Ascending aorta (tissue), 2 donors: ENCODE measurements around the gene FOXP1. TPM values are rescaled to one million over a fixed set of nuclear protein-coding genes. Genes with fewer than 3 reads are reported as not detected.
A peak's percentile ranks its signal among the peaks of the same experiment; 100 is the strongest.

Experiments used
- DNase-seq, 2 donors: peaks; one replicate each; pipeline ENCODE4 v3.0.0-alpha.2; 2019; ENCODE audit warnings: low spot score in 2 of 2
- H3K27ac ChIP-seq, 2 donors: fragments of 200-600 bp; sonication (generic); one replicate each; pipeline ENCODE4 v1.5.1; 2016 to 2017; ENCODE audit warnings: mild to moderate bottlenecking in 1 of 2
- H3K27me3 ChIP-seq: fragments of 200-600 bp; sonication (generic); one replicate; pipeline ENCODE4 v1.5.1; 2017
- H3K36me3 ChIP-seq, 2 donors: fragments of 200-600 bp; sonication (generic); one replicate each; pipeline ENCODE4 v1.5.1; 2016
- H3K4me1 ChIP-seq, 2 donors: fragments of 200-600 bp; sonication (generic); one replicate each; pipeline ENCODE4 v1.5.1; 2016 to 2017; ENCODE audit warnings: mild to moderate bottlenecking in 1 of 2
- H3K4me3 ChIP-seq, 2 donors: fragments of 200-600 bp; sonication (generic); one replicate each; pipeline ENCODE4 v1.5.1; 2016 to 2017; ENCODE audit warnings: mild to moderate bottlenecking in 1 of 2
- H3K9me3 ChIP-seq, 2 donors: fragments of 200-600 bp; sonication (generic); one replicate each; pipeline ENCODE4 v1.5.1; 2016
- intact Hi-C: fragments of 100-400 bp; cut with DNase I; formaldehyde crosslinking; loops from one replicate; pipeline ENCODE4 v1.15.1; 2023
- total RNA-seq: library from RNA; depleted of rRNA; stranded (reverse); fragments of >200 nt; gene quantifications from one replicate; pipeline ENCODE4 v1.1.0, GENCODE V29; 2016
- TF ChIP-seq, protein P1 (sequence below), 3 experiments: fragments of 200-600 bp in 2 of 3; fragments of 450-650 bp in 1 of 3; sonication (generic) in 2 of 3; IDR thresholded peaks; one replicate each; pipeline ENCODE4 v1.5.1; 2016 to 2019; ENCODE audit warnings: antibody characterized with exemption in 3 of 3, mild to moderate bottlenecking in 1 of 3, moderate library complexity in 1 of 3

Gene FOXP1
- total RNA-seq, 1 donor from 2014 or later = 171 TPM

DNA sequence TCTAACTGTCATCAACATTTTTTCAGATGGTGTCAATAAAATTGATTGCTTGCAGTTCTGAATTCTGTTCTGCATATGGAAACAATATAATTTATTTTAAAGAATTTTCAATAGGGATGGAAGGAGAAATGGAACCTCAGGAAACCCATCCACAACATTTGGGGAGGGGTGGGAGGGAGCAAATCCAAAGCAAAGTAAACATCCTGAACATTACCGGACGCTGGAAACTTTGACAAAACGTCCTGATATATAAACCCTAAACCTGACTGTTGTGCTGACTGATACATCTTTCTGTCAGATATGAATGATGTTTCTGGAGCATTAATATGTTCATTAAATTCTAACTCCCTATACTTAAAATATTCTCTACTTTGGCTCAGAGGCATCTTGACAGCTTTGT lies 479.0 kb downstream of the FOXP1 start:
- DNase-seq = no peak
- Histone ChIP-seq H3K4me3 (no peak overlapping the region), H3K9me3 (no peaks in the 10 kb centered on the region), H3K27me3 (no peaks in the 10 kb centered on the region), H3K4me1 (peaks cover 19 to 84% of the 10 kb centered on the region in 2 donors), H3K36me3 (peaks cover 0 to 2% of the 10 kb centered on the region in 2 donors), H3K27ac (peak overlapping the region; percentile 64 to 83)
- intact Hi-C loops = no loop called here
- TF ChIP-seq, protein P1, sequence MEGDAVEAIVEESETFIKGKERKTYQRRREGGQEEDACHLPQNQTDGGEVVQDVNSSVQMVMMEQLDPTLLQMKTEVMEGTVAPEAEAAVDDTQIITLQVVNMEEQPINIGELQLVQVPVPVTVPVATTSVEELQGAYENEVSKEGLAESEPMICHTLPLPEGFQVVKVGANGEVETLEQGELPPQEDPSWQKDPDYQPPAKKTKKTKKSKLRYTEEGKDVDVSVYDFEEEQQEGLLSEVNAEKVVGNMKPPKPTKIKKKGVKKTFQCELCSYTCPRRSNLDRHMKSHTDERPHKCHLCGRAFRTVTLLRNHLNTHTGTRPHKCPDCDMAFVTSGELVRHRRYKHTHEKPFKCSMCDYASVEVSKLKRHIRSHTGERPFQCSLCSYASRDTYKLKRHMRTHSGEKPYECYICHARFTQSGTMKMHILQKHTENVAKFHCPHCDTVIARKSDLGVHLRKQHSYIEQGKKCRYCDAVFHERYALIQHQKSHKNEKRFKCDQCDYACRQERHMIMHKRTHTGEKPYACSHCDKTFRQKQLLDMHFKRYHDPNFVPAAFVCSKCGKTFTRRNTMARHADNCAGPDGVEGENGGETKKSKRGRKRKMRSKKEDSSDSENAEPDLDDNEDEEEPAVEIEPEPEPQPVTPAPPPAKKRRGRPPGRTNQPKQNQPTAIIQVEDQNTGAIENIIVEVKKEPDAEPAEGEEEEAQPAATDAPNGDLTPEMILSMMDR (IDR thresholded peaks at IDR 0.05) = no peak

DNA sequence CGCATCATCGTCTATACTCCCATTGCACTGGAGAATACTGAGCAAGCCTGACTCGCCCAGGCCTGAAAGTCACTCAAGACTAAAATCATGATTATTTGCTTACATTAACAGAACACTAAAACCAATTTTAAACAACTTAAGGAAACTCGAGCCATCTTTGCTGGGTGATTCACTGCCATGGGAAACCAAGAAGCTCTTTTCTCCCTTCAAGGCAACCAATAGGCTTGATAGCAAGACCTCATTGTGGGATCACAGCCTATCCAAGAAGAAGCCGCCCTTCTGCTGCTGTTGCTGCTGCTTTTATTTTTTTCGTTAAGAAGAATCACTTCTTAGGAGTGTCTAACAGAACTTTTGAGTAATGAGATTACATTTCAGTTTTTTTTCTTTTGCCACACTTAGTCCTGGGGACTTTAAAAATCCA lies 479.4 kb downstream of the FOXP1 start:
- Histone ChIP-seq H3K4me1 (peaks cover 19 to 84% of the 10 kb centered on the region in 2 donors), H3K27ac (peak overlapping the region; percentile 64 to 83)

DNA sequence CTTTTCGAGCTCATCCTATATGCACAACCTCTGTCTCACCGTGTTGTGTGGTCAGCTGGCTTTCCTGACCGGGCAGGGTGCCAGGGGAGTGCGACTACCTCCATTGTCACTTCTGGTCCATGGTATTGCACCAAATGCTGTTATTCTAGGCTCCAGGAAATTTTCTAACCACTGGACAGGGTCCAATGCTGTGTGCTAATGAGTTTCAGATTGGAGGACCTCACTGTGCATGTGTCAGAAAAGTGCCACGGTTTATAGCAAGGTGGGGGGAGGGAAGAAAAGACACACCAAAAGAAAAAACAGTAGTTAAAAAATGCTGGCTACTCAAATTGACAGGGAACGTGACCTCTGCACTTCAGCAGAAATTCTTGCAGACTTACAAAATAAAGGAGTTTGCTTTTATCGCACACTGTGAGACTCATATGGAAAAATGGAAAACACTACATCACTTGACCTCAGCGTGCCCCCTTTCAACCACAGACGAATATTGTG lies 480.1 kb downstream of the FOXP1 start:
- no peaks in the 10 kb centered on the region for H3K27me3 ChIP-seq
- peak overlapping the region; percentile 64 to 83 for H3K27ac ChIP-seq
- H3K9me3 ChIP-seq = no peaks in the 10 kb centered on the region
- no peak overlapping the region for H3K4me3 ChIP-seq
- H3K4me1 ChIP-seq = peaks cover 19 to 79% of the 10 kb centered on the region in 2 donors
- DNase-seq = no peak
- TF ChIP-seq, protein P1 (IDR thresholded peaks at IDR 0.05) = no peak
- no peaks in the 10 kb centered on the region for H3K36me3 ChIP-seq
- intact Hi-C loops = no loop called here

More for the DNA sequence above, 479.4 kb downstream of the FOXP1 start:
- no peaks in the 10 kb centered on the region for H3K36me3 ChIP-seq
- no peak for DNase-seq
- H3K27me3 ChIP-seq = no peaks in the 10 kb centered on the region
- peak overlapping the region in 1 of 2 donors; percentile 6 for H3K4me3 ChIP-seq
- TF ChIP-seq, protein P1 (IDR thresholded peaks at IDR 0.05) = no peak
- intact Hi-C loops = no loop called here
- H3K9me3 ChIP-seq = no peaks in the 10 kb centered on the region

DNA sequence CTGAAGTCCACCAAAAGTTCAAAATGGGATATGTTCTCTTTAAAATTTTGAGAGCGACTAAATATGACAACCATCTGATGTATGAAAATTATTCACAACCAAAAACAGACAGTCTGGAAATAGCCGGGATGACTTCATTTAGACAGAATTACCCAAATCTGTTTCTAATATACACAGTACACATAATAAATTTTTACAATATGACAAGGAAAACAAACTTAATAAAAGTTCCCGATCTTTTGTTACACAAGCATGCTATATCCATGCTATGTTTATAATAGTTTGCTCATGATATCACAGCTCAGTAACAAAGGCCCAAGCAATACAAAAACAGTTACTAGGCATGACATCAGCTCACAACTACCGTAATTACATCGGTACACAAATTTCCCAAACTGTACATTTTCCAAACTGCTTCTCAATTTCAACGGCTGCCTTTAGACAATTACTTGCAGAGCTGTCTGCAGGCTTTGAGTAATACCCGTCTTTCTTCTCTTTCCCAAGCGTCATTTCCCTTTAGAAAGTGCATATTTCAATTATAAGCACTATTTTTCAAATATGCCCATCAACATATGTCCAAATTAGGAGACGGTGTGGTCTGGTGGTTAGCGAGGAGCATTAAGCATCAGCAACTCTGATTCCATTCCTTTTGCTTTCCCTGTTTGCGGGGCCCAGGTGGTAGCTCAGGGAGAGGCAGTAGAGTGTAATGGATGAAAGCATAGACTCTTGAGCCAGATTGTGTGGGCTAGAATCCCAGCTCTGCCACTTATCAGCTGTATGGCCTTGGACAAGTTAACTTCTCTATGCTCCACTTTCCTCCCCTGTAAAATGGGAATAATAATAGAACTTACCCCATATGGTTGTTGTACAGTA lies 481.2 kb downstream of the FOXP1 start:
- H3K4me1 ChIP-seq = peaks cover 19 to 72% of the 10 kb centered on the region in 2 donors
- H3K27me3 ChIP-seq = no peaks in the 10 kb centered on the region
- no peaks in the 10 kb centered on the region for H3K36me3 ChIP-seq
- H3K27ac ChIP-seq = peak overlapping the region; percentile 82 to 83
- intact Hi-C loops = no loop called here
- no peak for DNase-seq
- TF ChIP-seq, protein P1 (IDR thresholded peaks at IDR 0.05) = no peak
- H3K4me3 ChIP-seq = peak overlapping the region in 1 of 2 donors; percentile 42
- no peaks in the 10 kb centered on the region for H3K9me3 ChIP-seq

DNA sequence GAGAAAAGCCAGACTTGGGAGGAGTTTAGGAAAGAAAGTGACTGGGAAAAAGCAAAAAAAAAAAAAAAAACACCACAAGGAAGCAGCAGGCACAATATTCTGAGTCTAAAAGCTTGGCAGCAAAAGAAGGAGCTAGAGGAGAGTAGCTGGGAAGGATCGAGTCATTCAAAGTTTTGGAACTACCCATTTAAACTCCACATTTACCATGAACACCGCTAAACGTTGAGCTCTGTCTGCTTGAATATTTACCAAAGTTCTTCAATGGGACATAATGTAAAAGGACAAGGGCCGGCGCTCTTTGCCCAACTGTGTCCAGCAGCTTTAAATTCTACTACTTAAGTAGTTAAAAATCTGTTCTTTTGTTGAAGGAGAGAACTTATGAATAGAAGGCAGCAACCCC lies 481.9 kb downstream of the FOXP1 start:
- Histone ChIP-seq H3K27me3 (no peaks in the 10 kb centered on the region), H3K36me3 (no peaks in the 10 kb centered on the region), H3K4me3 (peak overlapping the region in 1 of 2 donors; percentile 42), H3K4me1 (peaks cover 19 to 69% of the 10 kb centered on the region in 2 donors), H3K27ac (peak overlapping the region; percentile 82 to 83), H3K9me3 (no peaks in the 10 kb centered on the region)
- DNase-seq = no peak
- intact Hi-C loops = loop anchor here (2.0 kb wide), 2 partner anchors 37 to 141 kb away; no protein-coding TSS in a partner anchor
- TF ChIP-seq, protein P1 (IDR thresholded peaks at IDR 0.05) = no peak
